ENCODE results near the gene DDX28. TPM values are rescaled to one million over a fixed set of nuclear protein-coding genes. Genes with fewer than 3 reads are reported as not detected.

DDX28 gene
- total RNA-seq, 6 donors from 2014 or later, result 4.4 to 13.2 (median 12.1) TPM

DNA sequence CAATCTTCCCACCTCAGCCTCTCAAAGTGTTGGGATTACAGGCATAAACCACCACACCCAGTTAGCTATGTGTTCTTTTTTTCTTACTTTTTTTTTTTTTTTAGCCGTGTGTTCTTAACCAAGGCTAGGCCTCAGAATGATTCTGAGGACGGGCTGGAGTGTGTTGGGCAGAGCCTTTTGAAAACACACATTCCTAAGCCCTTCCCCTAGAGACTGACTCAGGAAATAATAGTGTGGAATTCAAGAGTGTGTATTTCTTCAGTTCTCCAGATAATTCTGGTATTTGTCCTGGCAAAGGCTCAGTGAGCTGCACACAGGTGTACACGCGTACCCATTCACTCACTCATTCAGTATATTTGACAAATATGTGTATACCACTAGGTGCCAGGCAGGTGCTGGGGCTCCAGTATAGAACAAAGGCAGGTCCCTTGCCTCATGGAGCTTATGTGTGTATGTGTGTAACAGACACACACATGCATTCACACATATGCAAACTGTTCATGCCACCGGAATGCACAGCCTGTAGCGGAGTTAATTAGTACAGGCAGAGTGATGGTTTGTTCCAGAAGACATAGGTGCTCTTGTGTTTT is 42.8 kb upstream of the DDX28 start:
- DNase-seq (peak in 1 of 2 donors; percentile 61), ATAC-seq (ENCODE audit: low FRiP score in 2 of 2) (peak; percentile 81 to 91)
- Histone ChIP-seq H3K4me1 (peaks cover 43 to 77% (median 53%) of the 10 kb centered on the region in 4 donors), H3K9me3 (no peaks in the 10 kb centered on the region), H3K36me3 (peaks cover 0 to 14% (median 6%) of the 10 kb centered on the region in 4 donors), H3K27ac (peak overlapping the region; percentile 83 to 87 (median 84)), H3K4me3 (no peak overlapping the region), H3K27me3 (no peaks in the 10 kb centered on the region)
- 65 to 69% methylated on average over 6 of the region's 6 CpGs for WGBS, 2 donors
- TF ChIP-seq POLR2A (IDR thresholded peaks at IDR 0.05) (peak in 1 of 4 donors; percentile 13), CTCF (IDR thresholded peaks at IDR 0.05) (no peak), POLR2AphosphoS5 (IDR thresholded peaks at IDR 0.05) (no peak), EP300 (IDR thresholded peaks at IDR 0.05) (peak in 1 of 4 donors; percentile 61)

DNA sequence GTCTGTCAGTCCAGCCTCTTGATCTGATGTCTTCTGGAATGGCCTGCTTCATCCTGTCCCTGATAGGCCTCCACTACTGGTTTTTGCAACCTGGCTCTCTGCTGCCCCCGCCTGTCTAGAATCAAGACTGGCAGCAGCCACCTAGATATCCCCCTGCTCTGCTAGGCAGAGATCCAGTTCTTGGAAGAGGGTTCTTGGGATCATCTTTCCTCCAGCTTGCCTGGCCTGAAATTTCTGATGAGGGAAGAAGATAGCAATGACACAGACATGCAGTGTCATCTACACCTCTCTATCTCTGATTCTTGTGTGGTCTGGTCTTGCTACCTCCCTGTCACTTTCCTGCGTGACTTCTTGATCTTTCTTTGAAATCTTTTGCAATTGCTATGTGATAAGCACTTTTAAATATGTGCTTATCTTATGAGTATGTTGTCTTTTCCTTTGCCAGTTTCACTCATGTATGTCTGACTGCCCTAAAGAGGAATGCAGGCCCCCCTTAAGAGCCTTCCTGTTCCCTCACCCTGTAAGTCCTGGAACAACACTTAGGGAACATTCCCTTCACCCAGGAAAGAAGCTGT is 41.8 kb upstream of the DDX28 start:
- Histone ChIP-seq H3K9me3 (no peaks in the 10 kb centered on the region), H3K27ac (peak overlapping the region; percentile 83 to 87 (median 84)), H3K4me1 (peaks cover 41 to 71% (median 46%) of the 10 kb centered on the region in 4 donors), H3K4me3 (no peak overlapping the region), H3K36me3 (peaks cover 0 to 17% (median 4%) of the 10 kb centered on the region in 4 donors), H3K27me3 (no peaks in the 10 kb centered on the region)
- TF ChIP-seq POLR2AphosphoS5 (IDR thresholded peaks at IDR 0.05) (peak in 1 of 2 donors; percentile 21), CTCF (IDR thresholded peaks at IDR 0.05) (peak; percentile 77 to 89 (median 86)), POLR2A (IDR thresholded peaks at IDR 0.05) (peak in 2 of 4 donors; percentile 12 to 17), EP300 (IDR thresholded peaks at IDR 0.05) (peak in 3 of 4 donors; percentile 36 to 88 (median 62))
- ATAC-seq (ENCODE audit: low FRiP score in 2 of 2), result peak; percentile 82 to 92
- peak in 1 of 2 donors; percentile 88 for DNase-seq
- WGBS, 2 donors, result 12 to 25% methylated on average over 2 of the region's 2 CpGs

DNA sequence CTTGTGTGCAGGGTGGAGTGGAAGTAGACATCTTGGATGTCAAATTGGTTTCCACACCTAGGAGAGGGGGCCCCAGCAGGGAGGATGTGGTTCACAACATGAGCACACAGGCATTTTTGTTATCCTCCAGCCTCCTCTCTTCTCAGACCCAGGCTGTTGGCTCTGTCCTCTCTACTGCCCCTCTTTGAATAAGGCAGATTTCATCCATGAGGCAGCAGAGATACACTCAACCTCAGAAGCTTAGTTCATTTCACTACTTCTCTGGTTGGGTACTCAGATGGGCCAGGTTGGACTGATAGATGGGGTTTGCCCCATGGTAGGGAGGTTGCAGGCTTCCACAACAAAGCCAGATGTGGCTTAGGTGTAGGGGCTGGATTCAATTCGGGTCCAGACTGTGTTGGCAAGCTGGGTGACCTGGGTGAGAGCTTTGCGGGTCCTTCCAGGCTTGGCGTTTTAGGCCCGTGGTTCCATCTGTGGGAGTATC is 39.9 kb upstream of the DDX28 start:
- peaks cover 32 to 58% (median 34%) of the 10 kb centered on the region in 4 donors for H3K4me1 ChIP-seq
- H3K27ac ChIP-seq, result peak overlapping the region in 3 of 4 donors; percentile 83 to 85 (median 84)
- peaks cover 0 to 17% (median 2%) of the 10 kb centered on the region in 4 donors for H3K36me3 ChIP-seq
- H3K27me3 ChIP-seq, result no peaks in the 10 kb centered on the region
- no peaks in the 10 kb centered on the region for H3K9me3 ChIP-seq
- TF ChIP-seq POLR2A (IDR thresholded peaks at IDR 0.05) (no peak), CTCF (IDR thresholded peaks at IDR 0.05) (no peak), EP300 (IDR thresholded peaks at IDR 0.05) (no peak), POLR2AphosphoS5 (IDR thresholded peaks at IDR 0.05) (no peak)
- 91 to 93% methylated on average over 4 of the region's 4 CpGs for WGBS, 2 donors
- ATAC-seq (ENCODE audit: low FRiP score in 2 of 2) (no peak), DNase-seq (no peak)
- H3K4me3 ChIP-seq, result no peak overlapping the region

GRCh38 chr16:68061396-68061795 is 38.4 kb upstream of the DDX28 start:
- no peaks in the 10 kb centered on the region for H3K9me3 ChIP-seq
- peak overlapping the region in 1 of 4 donors; percentile 83 for H3K27ac ChIP-seq
- H3K27me3 ChIP-seq, result no peaks in the 10 kb centered on the region
- peaks cover 0 to 18% (median 2%) of the 10 kb centered on the region in 4 donors for H3K36me3 ChIP-seq
- peaks cover 27 to 51% (median 33%) of the 10 kb centered on the region in 4 donors for H3K4me1 ChIP-seq
- TF ChIP-seq POLR2AphosphoS5 (IDR thresholded peaks at IDR 0.05) (no peak), EP300 (IDR thresholded peaks at IDR 0.05) (no peak), CTCF (IDR thresholded peaks at IDR 0.05) (no peak), POLR2A (IDR thresholded peaks at IDR 0.05) (no peak)
- no peak for DNase-seq
- 88 to 95% methylated on average over 2 to 3 of the region's 3 CpGs for WGBS, 2 donors
- H3K4me3 ChIP-seq, result no peak overlapping the region
- ATAC-seq (ENCODE audit: low FRiP score in 2 of 2), result no peak
